Measurements from ENCODE around the gene SULT1A2.
"Not testable (repeated sequence)": the region's sequence is repeated elsewhere in the genome, so short reads cannot be mapped to it uniquely, and the experiment has no call there.

SULT1A2 gene

DNA sequence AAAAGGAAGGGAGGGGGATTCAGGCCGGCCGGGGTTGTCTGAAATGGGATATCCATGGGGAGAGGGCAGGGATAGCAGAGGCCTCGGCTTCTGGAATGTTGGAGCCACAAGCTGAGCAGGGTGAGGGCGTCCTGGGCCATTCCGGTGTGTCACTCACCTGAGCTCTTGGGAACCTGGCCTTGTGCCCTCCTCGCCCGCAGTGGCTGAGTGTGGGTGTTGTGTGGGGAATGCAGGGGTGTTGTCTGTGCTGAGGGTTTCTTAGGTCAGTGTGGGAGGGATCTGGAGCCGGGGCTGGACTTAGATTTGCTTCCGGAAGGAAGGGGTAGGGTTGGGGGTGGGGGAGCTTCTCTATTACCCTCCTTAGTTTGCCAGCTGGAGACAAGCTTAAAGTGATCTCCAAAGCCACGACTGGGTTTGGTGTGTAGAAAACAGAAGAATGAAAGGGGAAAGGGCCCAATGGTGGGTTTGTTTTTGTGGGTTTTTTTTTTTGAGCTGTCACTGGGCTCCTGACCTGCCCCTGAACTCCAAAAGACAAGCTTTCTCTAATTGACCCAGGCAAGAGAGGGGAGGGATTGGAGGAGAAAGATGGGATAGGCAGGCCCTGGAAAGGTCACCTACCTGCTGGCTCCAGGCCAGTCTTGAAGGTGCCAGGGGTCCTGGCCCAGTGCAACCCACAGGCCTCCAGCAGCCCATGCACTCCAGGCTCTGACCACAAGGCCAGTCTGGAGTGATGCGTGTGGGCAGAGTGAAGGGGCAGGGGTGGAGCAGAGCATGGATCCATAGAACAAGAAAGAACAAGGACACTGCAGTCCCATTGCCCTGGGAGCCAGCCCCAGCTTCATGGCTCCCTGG, at the start of gene SULT1A2:
SULT1A2 (minus strand) TSS at position 211 of the 852 bp plus-strand sequence. CDS start 1,120 bp downstream, outside the sequence.
- no peak for DNase-seq (ENCODE audit: low read depth, low spot score)

DNA sequence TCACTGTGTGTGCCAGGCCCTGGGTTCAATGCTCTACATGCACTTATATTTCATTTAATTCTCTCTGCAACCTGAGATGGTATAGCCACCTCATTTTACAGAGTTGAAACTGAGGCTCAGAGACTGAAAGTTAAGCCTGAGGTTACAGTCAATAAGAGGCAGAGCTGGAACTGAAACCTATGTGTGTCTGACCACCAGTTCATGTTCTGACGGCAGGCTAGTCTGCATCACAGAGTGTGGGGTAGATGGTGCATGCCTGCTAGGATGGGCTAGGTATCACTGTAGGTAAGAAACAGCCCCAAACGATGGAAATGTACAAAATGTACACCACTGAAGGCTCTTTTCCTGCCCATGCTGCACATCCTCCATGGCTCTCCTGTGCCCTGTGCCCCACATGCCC, 43.1 kb upstream of the SULT1A2 start:
- DNase-seq (ENCODE audit: low read depth, low spot score): not testable (repeated sequence)

DNA sequence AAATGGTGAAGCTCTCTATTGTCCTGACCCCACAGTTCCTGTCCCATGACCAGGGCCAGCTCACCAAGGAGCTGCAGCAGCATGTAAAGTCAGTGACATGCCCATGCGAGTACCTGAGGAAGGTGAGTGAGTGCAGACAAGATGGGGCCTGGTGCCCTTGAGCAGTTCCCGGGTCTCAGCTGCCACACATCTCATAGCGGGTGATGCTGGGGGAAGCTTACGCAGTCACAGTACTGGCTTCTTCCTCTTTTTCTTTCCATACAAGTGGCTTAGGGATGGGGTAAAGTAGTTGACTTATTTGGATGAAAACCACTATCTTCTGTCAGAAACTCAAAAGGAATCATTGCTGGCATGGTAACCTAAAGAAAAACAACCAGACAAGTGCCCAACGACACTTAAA, 41.5 kb upstream of the SULT1A2 start:
- not testable (repeated sequence) for DNase-seq (ENCODE audit: low read depth, low spot score)

DNA sequence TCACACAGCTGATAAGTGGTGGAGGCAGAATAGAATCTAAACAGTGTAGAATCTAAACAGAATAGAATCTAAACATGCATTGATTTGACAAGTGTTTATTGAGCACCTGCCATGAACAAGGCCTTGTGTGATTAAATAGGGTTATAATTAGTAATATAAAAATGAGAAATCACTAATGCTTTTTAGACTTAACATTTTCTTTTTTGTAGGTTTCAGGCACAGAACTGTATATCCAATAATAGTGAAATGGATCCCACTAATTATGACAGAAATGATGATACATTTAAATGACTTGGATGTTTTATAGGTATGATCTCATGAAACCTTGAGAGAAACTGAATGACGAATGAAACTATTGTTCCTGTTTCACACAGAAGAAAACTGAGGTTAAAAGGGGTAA, 40.9 kb upstream of the SULT1A2 start, which contains the start of gene NPIPB8:
NPIPB8 (plus strand) TSS at position 301 of the 400 bp plus-strand sequence. CDS start 296 bp downstream, outside the sequence.
- DNase-seq (ENCODE audit: low read depth, low spot score): not testable (repeated sequence)

DNA sequence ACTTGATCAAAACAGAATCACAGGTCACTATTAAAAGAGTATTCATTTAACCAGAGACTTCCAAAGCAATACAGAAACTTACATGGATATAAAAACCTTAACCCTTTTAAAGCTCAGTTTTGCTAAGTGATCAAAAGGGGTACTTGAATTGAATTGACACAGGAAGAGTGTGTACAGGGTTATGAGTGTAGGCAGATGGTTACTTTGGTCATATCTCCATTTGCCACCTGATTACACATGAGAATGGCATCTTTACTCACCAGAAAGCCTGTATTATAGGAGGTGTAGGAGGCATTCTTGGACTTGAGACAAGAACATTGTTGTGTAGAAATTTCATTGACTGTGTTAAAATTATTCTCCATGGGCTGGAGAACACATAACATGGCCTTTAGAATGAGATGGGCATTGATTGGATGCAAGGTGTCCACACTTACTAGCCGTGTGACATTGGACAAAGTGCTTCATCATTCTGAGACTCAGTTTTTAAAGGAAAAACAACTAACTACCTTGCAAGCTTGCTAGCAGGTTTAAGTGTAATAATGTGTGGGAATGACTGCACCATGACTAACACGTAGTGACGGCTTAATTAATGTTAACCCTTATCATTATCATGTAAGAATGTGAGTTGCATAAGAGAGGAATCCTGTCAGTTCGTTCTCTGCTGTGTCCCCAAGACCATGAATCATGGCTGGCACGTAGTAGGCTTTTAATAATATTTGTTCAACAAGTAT, 39.4 kb upstream of the SULT1A2 start:
- DNase-seq (ENCODE audit: low read depth, low spot score): not testable (repeated sequence)

DNA sequence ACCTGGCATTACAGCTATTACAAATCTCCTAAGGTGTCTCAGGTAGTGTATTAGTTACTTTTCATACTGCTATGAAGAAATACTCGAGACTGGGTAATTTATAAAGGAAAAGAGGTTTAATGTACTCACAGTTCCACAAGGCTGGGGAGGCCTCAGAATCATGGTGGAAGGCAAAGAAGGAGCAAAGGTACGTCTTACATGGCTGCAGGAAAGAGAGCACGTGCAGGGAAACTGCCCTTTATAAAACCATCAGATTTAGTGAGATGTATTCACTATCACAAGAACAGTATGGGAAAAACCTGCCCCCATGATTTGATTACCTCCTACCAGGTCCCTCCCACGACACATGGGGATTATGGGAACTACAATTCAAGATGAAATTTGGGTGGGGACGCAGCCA, 34.1 kb upstream of the SULT1A2 start:
- DNase-seq (ENCODE audit: low read depth, low spot score): not testable (repeated sequence)

DNA sequence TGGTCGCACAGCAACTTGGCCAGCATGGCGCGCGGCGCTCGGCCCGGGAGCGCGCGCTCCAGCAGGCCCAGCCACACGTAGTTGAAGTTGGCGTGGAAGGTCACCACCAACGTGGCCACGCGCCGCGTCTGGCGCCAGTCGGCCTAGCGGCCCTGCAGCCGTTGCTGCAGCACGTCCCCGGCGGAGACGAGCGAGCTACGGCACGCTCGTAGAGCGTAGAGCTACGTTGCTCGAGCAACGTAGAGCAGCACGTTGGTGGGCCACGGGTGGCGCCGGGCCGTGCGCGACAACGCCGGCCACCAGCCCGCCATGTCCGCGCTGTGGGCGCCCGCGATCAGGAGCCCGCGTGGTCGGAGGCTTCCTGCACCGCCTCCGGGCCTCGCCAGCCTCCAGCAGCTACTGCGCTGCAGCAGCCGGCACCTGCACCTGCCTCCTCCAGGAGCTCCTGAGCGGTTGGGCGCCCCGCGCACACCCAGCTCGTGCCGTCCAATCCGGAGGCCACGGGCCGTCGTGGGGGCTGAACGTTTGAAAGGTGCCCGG, 26.4 kb upstream of the SULT1A2 start:
- DNase-seq (ENCODE audit: low read depth, low spot score): no peak

DNA sequence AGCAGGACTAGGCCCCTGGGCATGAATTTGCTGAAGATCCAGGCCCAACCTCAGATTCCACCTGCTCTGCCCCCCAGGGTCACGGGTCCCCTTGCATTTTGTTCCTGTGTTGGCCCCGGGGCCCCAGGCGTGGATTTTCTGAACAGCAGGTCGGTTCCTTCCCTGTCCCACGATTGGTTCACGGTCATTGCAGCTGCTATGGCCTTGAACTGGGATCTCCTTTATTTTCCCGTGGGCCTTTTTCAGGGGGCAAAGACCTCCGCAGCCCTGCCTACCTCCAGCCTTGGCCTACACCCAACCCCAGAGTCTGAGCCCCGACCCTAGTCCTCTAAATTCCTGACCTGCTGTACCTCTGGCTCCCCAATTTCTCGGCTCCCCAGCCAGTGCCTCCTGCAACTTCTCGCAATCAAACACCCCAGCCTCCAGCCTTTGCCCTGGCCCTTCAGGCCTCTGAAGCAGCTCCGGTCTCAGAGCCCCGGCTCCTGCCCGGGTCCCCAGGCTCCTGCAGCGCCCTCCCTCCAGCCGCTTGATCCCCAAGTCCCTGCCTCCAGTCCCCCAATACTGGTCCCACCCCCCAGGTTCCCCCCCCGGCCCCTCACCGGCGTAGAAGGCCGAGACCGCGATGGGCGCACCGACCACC, 25.8 kb upstream of the SULT1A2 start:
- not testable (repeated sequence) for DNase-seq (ENCODE audit: low read depth, low spot score)

DNA sequence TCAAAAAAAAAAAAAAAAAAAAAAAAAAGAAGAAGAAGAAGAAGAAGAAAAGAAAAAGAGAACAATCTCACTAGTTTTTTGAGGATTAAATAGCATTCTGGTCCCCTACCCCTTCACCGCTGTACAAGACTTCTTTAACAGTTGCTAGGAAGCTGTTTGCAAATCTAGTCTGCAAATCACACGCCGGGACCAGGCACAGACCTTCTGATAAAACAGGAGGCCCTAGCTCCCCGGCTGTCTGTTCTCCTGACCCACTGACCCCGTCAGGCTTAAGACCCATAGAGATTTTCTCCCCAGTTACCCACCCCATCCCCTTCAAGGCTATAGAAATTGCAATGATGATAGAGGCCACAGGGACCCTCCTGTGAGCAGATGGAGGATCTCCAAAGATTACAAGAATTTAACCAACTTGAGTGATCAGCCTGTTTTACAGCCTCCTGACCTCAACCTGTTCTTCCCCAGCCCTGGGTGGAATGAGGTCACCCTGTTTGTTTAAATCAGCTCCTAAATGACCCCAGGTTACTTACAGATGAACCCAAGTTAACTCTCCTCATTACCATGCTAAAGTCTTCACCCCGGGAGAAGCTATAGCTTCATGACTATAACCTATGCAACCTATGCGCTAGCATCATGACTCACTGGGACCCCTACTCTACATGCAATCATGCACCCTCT, 24.8 kb upstream of the SULT1A2 start:
- DNase-seq (ENCODE audit: low read depth, low spot score): no peak

DNA sequence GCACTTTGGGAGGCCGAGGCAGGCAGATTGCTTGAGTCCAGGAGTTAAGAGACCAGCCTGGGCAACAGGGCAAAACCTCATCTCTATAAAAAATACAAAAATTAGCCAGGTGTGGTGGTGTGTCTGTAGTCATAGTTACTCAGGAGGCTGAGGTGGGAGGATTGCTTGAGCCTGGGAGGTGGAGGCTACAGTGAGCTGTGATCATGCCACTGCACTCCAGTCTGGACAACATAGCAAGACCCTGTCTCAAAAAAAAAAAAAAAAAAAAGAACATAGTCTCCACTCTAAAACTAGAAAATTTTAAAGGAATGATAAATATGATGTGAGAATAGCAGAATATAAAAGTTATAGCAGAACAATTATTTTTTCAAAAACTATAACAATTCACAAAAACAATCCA, 23.5 kb upstream of the SULT1A2 start:
- not testable (repeated sequence) for DNase-seq (ENCODE audit: low read depth, low spot score)

DNA sequence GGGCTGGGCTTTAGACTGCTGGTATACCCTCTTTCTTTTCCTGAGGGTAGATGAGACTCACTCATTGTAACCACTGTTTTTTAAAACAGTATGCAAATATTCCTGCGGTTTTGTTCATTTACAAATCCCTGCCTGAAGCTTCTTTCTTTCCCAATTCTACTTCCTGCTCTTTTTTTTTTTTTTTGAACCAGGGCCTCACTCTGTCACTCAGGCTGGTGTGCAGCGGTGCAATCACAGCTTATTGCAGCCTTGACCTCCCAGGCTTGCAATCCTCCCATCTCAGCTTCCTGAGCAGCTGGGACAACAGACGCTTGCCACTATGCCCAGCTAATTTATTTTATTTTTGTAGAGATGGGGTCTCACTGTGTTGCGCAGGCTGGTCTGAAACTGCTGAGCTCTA, 21.0 kb upstream of the SULT1A2 start:
- DNase-seq (ENCODE audit: low read depth, low spot score): no peak

DNA sequence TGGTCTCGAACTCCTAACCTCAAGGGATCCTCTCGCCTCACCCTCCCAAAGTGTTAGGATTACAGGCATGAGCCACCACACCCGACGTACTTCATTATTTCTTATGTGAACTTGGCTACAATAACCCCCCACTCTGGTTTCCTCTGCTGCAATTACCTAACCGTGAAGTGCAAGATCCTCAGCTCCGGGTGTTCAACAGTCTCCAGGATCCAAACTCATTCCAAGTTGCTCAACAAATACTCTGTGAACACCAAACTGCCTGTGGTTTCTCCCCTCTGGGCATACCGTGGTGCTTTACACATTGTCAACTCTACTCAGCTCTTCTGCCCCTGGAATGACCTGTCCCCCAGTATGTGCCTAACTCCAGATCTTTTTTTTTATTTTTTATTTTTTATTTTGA, 19.8 kb upstream of the SULT1A2 start:
- no peak for DNase-seq (ENCODE audit: low read depth, low spot score)

DNA sequence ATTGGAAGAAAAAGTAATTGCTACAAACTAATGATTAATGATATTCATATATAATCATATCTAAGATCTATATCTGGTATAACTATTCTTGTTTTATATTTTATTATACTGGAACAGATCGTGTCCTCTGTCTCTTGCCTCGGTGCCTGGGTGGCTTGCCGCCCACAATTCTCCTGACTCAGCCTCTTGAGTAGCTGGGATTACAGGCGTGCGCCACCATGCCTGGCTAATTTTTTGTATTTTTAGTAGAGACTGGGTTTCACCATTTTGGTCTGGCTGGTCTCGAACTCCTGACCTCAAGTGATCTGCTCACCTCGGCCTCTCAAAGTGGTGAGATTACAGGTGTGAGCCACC, 19.4 kb upstream of the SULT1A2 start:
- DNase-seq (ENCODE audit: low read depth, low spot score): not testable (repeated sequence)

DNA sequence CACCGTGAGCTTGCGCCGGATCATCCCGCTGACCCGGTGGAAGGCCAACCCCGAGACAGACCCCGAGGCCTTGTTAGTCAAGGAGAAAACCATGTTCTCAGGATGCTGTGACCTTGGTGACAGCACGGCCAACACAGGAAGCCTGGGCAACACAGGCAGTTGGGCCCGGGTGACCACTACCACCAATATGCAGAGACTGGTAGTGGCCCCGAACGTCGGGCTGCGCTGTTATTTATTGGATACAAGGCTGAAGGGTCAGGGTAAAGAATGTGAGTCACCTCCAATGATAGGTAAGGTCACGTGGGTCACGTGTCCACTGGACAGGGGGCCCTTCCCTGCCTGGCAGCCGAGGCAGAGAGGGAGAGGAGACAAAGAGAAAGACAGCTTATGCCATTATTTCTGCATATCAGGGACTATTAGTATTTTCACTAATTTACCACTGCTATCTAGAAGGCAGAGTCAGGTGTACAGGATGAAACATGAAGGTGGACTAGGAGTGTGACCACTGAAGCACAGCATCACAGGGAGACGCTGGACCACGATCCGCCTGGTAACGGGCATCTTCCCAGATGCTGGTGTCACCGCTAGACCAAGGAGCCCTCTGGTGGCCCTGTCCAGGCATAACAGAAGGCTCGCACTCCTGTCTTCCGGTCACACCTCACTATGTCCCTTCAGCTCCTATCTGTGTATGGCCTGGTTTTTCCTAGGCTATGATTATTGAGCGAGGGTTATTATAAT, 18.8 kb upstream of the SULT1A2 start:
- DNase-seq (ENCODE audit: low read depth, low spot score): not testable (repeated sequence)

DNA sequence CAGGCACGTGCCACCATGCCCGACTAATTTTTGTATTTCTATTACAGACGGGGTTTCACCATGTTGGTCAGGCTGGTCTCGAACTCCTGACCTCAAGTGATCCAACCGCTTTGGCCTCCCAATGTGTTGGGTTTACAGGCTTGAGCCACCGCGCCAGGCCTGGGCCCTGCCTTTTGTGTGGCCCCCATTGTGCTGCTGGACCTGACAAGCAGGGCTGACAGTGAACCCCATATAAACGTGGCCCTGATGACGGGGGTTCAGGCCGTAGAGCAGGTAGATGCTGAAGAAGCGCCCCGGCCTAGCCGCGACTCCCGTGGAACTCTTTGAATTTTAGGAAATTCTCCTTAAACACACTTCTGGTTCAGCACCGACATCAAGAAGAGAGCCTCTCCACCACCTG, 17.7 kb upstream of the SULT1A2 start:
- DNase-seq (ENCODE audit: low read depth, low spot score): not testable (repeated sequence)

DNA sequence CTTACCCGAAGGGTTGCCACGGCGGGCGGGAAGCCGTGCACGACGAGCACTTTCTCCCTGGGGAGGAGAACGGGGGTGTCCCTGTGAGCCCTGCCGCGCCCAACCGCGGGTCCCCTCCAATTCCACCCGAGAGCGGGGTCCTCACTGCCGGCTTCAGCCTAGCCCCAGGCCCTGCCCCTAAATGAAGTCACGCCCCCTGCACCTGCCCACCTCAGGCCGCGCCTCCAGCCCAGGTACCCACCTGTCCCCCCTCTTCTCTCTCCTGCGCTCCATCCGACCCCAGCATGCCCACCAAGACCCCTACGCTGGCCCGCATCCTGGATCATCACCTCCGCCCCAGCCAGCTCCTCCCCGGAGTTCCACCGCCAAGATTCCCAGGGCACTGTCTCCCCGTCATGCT, 17.1 kb upstream of the SULT1A2 start:
- not testable (repeated sequence) for DNase-seq (ENCODE audit: low read depth, low spot score)

DNA sequence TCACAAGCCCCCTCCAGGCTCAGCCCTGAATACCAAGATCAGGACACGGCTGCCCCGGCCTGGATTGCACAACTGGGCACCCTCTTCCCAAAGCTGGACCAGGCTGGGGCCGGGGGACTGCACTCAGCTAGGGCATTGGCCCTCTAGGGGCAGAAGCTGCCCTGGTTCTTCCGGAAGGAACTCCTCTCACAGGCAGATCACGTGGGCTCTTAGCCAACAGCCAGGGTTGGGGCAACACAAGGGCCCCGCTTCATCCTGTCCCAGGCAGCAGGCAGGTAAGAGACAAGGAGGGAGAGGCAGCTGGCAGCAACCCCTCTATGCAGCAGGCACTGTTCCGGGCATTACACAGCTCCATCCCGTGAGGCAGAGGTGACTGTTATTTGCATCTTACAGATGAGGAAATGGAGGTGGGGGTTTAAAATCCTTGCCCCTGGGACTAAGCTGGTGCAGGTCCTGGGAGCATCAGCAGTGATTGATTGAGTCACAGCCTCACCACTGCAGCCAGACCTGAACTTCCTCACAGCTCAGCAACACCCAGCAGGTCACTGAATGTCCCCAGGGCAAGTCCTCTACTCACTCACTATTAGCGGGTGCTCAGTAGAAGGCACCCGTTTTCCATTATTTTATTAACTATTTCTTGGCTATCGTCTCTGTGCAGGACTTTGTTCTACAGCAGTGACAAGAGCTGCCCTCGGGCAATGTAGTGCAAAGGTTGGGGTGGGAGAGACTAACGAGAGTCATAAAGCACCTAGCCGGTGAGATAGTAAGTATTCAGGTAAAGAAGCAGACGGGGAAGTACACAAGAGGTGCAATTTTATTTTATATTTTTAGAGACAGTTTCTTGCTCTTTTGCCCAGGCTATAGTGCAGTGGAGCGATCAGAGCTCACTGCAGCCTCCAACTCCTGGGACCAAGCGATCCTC, 15.8 kb upstream of the SULT1A2 start:
- not testable (repeated sequence) for DNase-seq (ENCODE audit: low read depth, low spot score)

DNA sequence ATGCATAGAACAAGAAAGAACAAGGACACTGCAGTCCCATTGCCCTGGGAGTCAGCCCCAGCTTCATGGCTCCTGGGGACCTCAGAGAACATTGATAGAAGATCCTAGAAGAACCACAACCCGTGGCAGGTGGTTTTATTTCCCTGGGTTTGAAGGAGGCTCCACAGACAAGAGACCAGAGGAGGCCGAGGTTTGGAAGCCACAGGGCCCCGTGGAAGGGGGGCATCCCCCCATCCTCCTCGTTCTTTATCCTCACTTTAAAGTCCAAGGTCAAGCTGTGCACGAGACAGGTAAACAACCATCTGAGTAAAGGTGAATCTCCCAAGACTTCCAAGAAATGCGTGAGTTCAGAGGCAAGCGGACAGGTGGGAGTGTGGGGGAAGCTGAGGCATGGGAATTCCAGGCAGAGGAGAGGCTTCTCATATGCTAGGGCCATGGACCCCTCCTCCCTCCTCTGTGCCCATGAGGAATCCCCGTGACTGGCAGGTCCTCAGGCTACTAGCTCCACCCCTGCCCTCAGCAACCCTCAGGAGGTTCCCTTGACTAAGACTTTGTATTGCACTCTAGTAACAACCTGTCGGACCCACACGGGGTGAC, 13.8 kb upstream of the SULT1A2 start:
- no peak for DNase-seq (ENCODE audit: low read depth, low spot score)

Measured in smooth muscle cell of the brain vasculature (primary cell).